MG63 (cell line): ENCODE data around the gene MDP1. TPM values are rescaled to one million over a fixed set of nuclear protein-coding genes. Genes with fewer than 3 reads are reported as not detected.
A peak's percentile ranks its signal among the peaks of the same experiment; 100 is the strongest.

Experiments used
- DNase-seq: peaks from one replicate; pipeline ENCODE4 v3.0.0-alpha.2; 2020
- H3K27me3 ChIP-seq: fragments of 250-450 bp; sonication (Bioruptor Pico); 2 replicates; pipeline ENCODE4 v1.5.1; 2020; ENCODE audit warnings: mild to moderate bottlenecking, moderate library complexity
- H3K36me3 ChIP-seq: fragments of 250-450 bp; sonication (Bioruptor Pico); 2 replicates; pipeline ENCODE4 v1.5.1; 2020; ENCODE audit warnings: mild to moderate bottlenecking, moderate library complexity
- H3K4me3 ChIP-seq: fragments of 250-450 bp; sonication (Bioruptor Pico); 2 replicates; pipeline ENCODE4 v1.5.1; 2020; ENCODE audit warnings: mild to moderate bottlenecking, moderate library complexity
- H3K9me3 ChIP-seq: fragments of 250-450 bp; sonication (Bioruptor Pico); 2 replicates; pipeline ENCODE4 v1.5.1; 2020; ENCODE audit warnings: mild to moderate bottlenecking, moderate library complexity
- total RNA-seq: library from RNA; depleted of rRNA; stranded (reverse); fragments of >200 nt; shearing (Covaris generic); gene quantifications from 2 replicates; pipeline ENCODE4 v1.2.3, GENCODE V29; 2014; ENCODE audit warnings: low replicate concordance

MDP1 gene
- total RNA-seq, 1 experiment from 2014 or later = 4.5 TPM

DNA sequence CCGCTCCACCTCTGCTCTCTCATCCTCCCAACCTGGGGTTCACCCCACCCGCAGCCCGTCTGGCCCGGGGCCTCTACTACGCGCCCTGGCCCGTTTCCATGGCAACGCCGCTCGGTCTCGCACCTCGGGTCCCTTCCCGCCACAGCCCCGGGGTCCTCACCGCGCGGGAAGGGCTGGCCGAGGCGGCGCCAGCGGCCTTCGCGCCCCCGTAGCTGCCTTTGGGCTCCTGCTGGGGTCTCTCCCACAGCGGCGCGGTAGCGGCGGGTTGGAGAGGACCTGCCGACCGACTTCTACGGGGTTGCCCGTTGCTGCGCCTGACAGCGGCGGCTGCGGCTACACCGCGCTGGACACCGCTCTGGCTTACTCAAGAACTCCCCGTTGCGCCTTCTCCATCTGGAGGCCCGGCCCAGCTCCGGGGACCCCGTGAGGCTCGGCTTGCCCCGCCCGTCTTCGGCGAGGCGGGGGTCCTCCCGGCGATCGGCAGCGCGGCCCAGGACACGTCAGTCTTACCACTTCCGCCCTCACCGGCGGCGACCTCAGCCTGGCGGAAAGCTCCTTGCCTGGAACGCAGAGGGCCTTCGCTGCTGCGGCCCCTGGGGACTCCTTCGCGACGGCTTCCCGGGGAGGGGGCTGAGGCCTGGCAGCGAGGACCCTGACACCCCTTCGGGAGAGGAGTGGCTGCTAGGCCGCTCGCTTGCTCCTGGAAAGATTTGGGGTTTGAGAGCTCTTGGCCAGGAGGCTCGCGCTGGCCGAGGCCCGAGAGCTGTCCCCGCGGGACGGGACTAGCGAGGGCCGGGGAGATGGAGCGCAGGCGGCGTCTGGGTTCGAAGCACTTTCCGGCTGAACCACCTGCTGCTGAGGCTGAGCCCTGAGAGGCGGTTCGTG is 20.4 kb downstream of the MDP1 start, which contains the start of gene TM9SF1:
Gene TM9SF1, minus strand, starts transcription at position 256 of the 885 bp plus-strand sequence. CDS start 422 bp downstream, outside the sequence.
- H3K27me3 ChIP-seq = no peaks in the 10 kb centered on the region
- peak within 1 kb of the TSS; percentile 82 for H3K4me3 ChIP-seq
- no peaks in the 10 kb centered on the region for H3K9me3 ChIP-seq
- H3K36me3 ChIP-seq = peaks cover 3% of the 10 kb centered on the region; the same call in 1 of the 2 replicates
- DNase-seq = peak; percentile 83

DNA sequence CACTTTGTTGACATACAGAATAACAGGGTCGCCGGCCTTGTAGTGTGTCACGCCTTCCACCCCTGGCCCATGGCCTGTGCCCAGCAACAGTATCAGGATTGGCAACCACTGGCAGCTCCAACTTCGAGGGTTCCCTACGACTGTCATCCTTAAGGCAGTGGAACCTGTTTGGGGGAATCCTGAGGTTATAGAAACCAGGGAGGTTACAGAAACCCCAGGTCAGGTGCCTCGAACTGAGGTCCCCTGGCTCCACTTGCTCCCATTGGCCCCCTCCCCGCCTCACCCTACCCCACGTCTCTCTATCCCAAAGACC is 21.0 kb downstream of the MDP1 start:
- H3K4me3 ChIP-seq = peak overlapping the region; percentile 82
- no peaks in the 10 kb centered on the region for H3K9me3 ChIP-seq
- no peaks in the 10 kb centered on the region for H3K27me3 ChIP-seq
- peaks cover 3% of the 10 kb centered on the region for H3K36me3 ChIP-seq
- DNase-seq = no peak

DNA sequence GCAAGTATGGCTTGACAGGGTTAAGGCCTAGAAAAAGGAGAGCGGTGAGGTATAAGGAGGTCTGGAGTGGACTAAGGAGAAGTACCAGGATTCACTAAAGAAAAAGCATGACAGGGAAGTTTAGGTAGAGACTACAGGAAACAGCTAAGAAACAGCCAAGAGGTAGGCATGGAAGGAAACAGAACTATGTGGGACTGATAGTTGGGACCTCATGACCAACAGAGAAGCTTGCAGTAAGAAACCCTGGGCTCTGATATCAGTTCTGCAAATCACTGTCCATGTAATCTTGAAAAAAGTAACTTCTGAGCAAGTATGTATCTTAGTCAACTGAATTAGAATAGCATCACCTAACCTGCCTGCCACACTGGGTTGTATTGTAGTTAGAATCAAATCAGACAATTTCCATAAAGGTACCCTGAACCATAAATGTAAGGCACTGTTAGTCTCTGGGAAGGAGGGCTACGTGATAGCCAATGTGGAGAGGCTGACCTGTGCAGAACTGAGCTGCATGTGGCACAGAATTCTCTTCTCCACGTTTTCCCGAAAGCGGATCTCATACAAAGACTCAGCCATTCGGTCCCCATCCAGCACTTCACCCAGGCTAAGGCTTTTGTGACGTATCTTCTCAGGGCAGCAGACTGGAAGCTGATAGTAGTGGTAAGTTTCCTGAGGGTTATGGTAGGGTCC is 21.5 kb downstream of the MDP1 start:
- Histone ChIP-seq H3K4me3 (peak overlapping the region; percentile 82), H3K27me3 (no peaks in the 10 kb centered on the region), H3K9me3 (no peaks in the 10 kb centered on the region), H3K36me3 (peaks cover 3% of the 10 kb centered on the region)
- DNase-seq = no peak

DNA sequence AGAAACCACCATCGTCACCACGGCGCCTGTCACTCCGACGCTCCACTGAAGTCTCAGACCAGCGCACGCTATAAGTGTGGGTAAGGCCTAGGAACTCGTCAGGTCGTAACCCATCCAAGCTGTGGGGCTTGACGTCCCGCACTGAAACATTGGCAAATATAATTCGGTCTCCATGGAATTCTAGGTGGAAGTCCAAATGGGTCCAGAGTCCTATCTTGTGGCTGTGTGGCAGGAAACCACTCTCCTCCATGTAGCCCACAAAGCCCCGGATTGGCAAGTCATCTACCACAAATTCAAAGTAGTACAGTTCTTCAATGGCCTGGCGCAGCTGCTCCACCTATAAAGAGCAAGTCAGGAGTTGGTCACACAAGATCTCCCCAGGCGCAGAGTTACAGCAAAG is 22.9 kb downstream of the MDP1 start:
- no peak overlapping the region for H3K4me3 ChIP-seq
- H3K9me3 ChIP-seq = no peaks in the 10 kb centered on the region
- H3K36me3 ChIP-seq = peaks cover 6% of the 10 kb centered on the region
- no peak for DNase-seq
- H3K27me3 ChIP-seq = no peaks in the 10 kb centered on the region

DNA sequence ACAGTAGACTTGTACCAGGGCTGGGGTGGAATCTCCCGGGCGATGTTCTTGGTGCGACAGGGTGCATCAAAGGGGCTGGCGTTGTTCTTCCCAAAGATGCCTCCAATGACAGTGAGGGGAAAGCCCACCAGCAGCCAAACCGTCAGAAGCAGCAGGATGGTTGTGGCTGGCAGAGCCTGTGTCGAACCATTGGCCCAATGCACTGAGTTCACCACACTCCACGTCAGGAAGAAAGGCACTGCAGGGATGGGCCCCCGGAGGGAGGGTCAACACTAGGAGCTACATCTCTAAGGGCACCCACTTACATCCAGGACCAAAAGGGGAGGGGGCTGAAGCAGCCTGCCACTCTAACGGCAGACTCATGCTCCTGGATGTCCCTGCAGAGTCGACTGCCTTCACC is 25.4 kb downstream of the MDP1 start:
- Histone ChIP-seq H3K9me3 (no peaks in the 10 kb centered on the region), H3K27me3 (no peaks in the 10 kb centered on the region), H3K36me3 (peaks cover 27% of the 10 kb centered on the region), H3K4me3 (no peak overlapping the region)
- no peak for DNase-seq

DNA sequence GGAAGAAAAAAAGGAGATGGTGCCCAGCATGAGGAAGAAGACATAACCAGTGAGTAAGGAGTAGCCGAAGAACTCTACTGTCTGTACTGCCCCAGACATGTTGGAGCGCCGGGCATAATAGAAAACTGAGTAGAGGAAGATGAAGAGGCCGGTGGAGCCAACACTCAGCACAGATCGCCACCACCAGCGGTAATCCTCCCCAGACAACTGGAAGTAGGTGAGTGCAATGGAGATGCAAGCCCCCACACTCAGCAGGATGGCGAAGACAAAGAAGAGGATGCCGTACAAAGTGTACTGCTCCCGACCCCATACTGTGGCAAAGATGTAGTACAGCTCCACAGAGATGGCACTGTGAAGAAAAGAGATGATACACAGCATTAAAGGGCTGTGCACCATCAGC is 26.4 kb downstream of the MDP1 start:
- Histone ChIP-seq H3K36me3 (peaks cover 34% of the 10 kb centered on the region), H3K4me3 (peak overlapping the region; percentile 85), H3K9me3 (no peaks in the 10 kb centered on the region), H3K27me3 (no peaks in the 10 kb centered on the region)
- DNase-seq = no peak

DNA sequence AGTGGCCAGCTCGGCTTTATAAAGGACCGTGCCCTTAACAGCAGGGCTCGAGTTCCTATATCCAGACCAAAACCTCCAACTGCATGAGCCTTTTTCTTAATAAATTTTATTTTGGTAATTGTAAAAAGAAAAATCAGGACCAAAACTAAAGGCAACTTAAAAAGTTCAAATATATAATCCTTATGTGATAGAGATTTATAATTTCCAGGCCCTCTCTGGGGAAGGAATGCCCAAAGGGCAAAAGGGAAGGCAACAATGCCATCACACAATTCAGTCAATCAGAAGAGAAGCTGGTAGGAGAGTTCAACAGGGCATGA is 26.8 kb downstream of the MDP1 start:
- Histone ChIP-seq H3K36me3 (peaks cover 35% of the 10 kb centered on the region), H3K27me3 (no peaks in the 10 kb centered on the region), H3K4me3 (peak overlapping the region; percentile 85), H3K9me3 (no peaks in the 10 kb centered on the region)
- DNase-seq = no peak

DNA sequence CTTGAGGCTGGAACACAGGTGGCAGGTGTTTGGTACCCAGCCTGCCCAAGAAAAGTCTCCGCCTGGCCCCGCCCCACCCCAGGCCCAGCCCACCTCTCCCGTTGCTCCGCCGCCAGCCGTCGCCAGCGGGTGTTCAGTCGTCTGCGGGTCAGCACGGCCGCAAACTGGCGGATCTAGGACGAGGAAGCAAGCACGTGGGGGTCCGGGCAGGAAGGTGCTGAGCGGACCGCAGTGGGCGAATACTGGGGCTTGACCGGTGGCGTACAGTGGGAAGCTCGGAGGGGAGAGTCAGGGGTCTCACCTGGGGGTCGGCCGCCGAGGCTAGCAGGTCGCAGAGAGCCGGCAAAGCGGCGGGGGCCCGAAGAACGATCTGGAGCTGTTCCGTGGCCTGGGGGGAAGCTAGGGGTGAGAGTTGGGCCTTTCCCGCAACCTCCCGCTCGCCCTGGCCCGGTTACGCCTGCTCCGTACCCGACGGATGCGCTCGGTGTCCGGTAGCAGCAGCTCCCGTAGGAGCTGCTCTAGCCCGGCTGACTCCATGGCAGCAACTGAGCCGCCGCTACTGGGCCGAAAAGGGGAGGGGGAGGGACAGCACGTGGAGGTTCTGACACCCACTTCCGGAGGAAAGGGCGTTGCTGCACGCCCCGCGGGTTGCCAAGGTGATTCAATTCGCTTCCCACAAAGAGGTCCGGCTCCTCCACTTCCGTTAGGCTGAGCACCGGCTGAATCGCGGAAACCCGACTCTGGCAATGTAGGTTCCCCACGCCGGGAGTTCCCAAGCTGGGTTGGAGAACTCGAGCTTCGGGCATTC is 27.4 kb downstream of the MDP1 start, which contains the start of gene IPO4:
Gene IPO4, minus strand, starts transcription at position 566 of the 808 bp plus-strand sequence. Its CDS starts 29 bp downstream, at position 537.
- Histone ChIP-seq H3K27me3 (no peaks in the 10 kb centered on the region), H3K4me3 (peak within 1 kb of the TSS; percentile 85), H3K9me3 (no peaks in the 10 kb centered on the region), H3K36me3 (peaks cover 35% of the 10 kb centered on the region)
- DNase-seq = peak; percentile 95

DNA sequence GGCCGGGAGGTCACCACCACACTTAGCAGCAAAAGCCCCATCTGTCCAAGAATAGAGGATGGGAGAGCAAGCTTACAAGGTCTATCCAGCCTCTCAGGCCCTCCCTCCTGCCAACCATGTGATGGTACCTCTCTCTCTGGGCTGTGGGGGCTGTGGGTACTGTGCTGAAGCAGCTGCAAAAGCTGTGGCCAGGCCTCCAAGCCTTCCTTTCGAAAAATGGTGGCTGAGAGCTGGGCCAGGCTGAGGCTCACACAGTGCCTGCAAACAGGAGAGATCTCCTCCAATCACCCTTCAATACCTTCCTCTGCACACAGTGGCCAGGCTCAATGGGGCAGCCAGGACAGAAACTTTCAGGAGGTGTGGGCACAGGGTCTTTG is 28.3 kb downstream of the MDP1 start:
- Histone ChIP-seq H3K9me3 (no peaks in the 10 kb centered on the region), H3K27me3 (no peaks in the 10 kb centered on the region), H3K4me3 (peak overlapping the region; percentile 85), H3K36me3 (peaks cover 35% of the 10 kb centered on the region)
- DNase-seq = no peak

DNA sequence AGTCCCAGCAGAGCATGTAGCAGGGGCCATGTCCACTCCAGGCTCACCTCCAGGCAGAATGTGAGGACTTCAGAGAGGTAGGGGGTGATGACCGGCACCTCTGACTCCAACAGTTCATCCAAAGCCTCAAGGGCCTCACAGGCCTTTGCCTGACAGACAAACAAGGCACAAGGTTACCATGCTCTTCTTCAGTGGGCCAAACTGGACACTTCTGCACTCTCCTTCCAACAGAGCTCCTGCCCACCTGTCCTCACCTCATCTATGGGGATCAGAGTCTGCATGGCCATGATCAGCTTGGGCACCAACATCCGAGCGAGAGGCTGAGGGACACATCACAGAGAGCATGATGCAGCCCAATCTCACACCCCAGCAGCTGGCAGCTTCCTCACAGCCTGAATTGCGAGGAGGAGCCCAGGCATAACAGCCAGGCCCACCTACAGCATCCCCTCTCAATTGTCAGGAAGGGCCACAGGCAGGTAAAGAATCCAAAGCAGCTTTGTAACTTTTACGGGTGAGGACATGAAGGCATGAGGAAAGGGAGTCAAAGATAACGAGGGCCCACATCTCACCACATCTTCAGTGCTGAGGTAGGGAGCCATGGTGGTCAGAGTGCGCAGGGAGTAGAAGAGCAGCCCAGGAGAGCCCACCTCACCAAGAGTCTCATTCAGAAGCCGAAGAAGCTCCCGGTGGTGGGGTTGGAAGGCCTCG is 28.9 kb downstream of the MDP1 start:
- no peaks in the 10 kb centered on the region for H3K27me3 ChIP-seq
- H3K4me3 ChIP-seq = peak overlapping the region; percentile 85
- no peaks in the 10 kb centered on the region for H3K9me3 ChIP-seq
- DNase-seq = no peak
- peaks cover 35% of the 10 kb centered on the region for H3K36me3 ChIP-seq

DNA sequence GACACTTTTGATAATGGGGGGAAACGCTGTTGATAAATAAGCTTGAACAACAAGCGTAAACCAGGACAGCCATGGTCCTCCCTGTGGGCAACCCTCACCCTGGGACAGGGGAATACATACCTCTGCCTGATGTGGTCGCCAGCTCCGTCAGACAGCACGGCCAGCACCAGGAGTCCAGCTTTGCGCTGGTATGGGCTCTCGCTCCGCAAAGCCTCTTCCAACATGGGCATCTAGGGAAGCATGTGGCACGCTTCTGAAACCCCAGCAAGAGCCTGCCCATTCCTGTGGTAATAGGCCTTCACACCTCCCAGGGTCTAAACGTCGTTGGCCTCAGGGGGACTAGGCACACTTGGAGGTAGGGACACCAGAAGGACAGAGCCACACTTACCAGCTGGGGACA is 30.1 kb downstream of the MDP1 start:
- no peak for DNase-seq
- Histone ChIP-seq H3K36me3 (peaks cover 35% of the 10 kb centered on the region), H3K27me3 (no peaks in the 10 kb centered on the region), H3K9me3 (no peaks in the 10 kb centered on the region), H3K4me3 (no peak overlapping the region)

DNA sequence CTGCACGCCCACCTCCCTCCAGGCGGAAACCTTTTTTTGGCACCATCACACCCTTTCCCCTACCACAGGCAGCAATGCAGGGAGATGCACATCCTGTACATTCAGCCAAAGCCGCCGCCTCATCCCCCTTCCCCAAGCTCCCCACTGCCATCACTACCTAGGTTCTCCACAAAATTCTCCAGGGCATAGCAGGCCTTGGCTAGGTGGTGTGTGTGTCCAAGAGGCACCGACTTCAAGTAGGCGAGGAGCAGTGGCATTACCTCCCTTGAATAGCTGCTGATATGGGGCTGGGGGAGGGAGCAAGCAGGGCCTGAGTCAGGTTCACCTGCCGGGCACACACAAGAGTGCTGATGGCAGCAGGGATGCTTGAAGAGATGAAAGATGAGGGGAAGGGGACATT is 30.8 kb downstream of the MDP1 start:
- peaks cover 38% of the 10 kb centered on the region for H3K36me3 ChIP-seq
- no peaks in the 10 kb centered on the region for H3K27me3 ChIP-seq
- H3K4me3 ChIP-seq = no peak overlapping the region
- no peaks in the 10 kb centered on the region for H3K9me3 ChIP-seq
- DNase-seq = no peak

DNA sequence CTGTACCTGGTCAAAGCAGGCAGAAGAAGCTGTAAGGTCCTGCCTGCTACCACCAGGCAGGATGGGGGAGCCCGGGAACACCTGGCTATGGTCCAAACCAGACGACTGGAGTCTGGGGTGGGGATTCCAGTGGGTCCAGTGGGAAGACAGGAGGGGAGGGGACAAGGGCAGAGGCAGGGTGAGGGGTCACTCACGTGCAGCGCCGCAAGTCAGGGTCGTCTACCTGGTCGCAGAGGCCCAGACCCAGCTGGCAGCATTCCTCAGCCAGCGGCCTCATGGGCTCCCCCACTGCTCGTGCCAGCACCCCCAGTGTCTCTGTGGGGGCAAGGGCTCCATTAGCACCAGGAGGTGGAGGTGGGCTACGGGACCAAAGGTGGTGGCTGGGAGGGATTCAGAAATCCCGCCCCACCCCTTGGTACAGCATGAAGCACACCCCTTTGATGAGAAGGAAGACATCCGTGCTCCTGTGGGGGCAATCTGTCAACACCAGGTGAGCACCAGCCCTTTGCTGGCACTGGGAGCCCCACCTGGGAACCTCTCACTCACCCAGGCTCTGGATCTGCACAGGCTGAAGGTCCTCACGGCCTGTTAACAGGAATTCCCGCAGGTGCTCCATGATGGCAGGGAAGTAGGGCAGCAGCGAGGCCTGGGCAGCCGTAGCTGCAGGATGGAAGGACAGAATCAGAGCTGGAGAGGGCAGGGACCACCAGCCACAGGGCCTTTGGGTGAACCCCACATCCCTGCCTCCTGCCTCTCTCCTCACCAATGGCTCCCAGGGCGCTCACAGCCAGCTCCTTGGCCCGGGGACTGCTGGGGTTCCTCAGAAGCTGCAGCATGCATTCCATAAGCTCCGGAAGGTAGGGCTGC is 31.5 kb downstream of the MDP1 start:
- Histone ChIP-seq H3K36me3 (peaks cover 41% of the 10 kb centered on the region), H3K9me3 (no peaks in the 10 kb centered on the region)
- no peak for DNase-seq

DNA sequence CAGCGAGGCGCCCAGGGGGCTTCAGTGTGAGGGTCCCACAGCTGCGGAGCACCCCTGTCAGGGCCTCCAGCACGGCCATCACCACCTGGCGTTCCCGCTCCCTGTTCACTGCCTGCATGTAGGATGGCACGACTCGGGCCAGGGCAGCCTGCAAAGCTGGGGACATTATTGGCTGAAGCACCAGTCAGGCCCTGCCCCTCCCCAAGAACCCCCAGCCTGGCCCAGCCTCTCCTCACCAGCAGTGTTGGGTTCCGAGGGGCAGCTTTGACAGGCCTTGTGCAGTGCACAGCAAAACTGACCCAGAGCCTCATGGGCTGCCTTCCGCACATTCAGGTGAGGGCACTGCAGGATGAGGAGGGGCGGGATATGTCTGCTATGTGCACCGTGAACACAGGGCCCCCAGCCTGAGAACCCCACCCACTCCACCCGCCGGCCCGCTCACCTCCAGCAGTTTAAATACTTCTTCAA is 32.8 kb downstream of the MDP1 start:
- no peaks in the 10 kb centered on the region for H3K27me3 ChIP-seq
- no peaks in the 10 kb centered on the region for H3K9me3 ChIP-seq
- peaks cover 40% of the 10 kb centered on the region for H3K36me3 ChIP-seq
- DNase-seq = no peak
- no peak overlapping the region for H3K4me3 ChIP-seq

More for the DNA sequence above, 31.5 kb downstream of the MDP1 start:
- Histone ChIP-seq H3K27me3 (no peaks in the 10 kb centered on the region), H3K4me3 (no peak overlapping the region)

DNA sequence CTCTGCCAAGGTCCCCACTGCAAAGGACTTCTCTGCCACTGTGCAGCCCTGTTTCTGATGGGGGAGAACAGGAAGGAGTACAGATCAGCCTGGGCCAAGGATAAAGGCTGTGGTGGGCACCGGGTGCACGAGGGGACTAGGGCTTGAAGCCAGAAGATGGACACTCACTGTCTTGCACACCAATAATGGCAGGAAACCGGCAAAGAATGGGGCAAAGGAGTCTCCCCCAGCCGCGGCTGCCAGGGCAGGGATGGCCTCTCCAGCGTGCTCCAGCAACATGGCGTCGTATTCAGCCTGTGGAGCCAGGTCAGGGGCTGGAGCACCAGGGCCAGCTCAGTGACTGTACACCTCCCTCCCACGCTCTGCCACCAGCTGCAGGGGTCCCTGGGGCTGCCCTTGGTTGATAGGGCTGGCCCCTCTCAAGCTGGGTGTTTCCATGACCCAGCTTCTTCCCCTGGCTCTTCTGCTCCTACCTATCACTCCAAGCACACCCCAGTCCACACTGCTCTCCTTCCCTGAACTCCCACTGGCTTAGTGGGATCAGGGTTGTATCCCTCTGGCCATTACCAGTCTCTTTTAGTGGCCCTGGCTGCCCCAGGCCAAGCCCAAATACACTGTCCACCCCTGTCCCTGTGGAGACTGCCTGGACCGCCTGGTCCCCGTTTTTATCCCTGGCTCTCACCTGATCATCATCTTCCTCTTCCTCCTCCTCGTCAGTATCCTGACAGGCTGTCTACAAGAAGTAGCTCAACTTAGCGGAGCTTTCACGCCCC is 33.6 kb downstream of the MDP1 start:
- H3K36me3 ChIP-seq = peaks cover 35% of the 10 kb centered on the region
- H3K4me3 ChIP-seq = no peak overlapping the region
- DNase-seq = no peak
- H3K27me3 ChIP-seq = no peaks in the 10 kb centered on the region
- H3K9me3 ChIP-seq = no peaks in the 10 kb centered on the region
